K562 (cell line): ENCODE data around the gene BCAP31. TPM values are rescaled to one million over a fixed set of nuclear protein-coding genes. Genes with fewer than 3 reads are reported as not detected.

Experiments
- ATAC-seq: fragments of 200-7000 bp; cut with Tn5 transposase; 3 replicates; pipeline ENCODE4 v1.9.1; 2020; ENCODE audit warnings: moderate library complexity
- BruUV-seq: library from RNA; stranded (reverse); fragments of 400-500 nt; replicated peaks from 2 replicates; lab custom pipeline; 2021; lab: Mats Ljungman, UMichigan
- CTCF ChIA-PET: fragments of 300-600 bp; formaldehyde crosslinking; extraction: SDS; loops from one replicate; lab custom pipeline; 2021; ENCODE audit warnings: low intra/inter-chr PET ratio; lab: Yijun Ruan, JAX
- POLR2A ChIA-PET: fragments of 300-600, 350-650 bp; sonication (Branson Sonifier 250); formaldehyde crosslinking; extraction: SDS; loops from one replicate; lab custom pipeline; 2021; ENCODE audit warnings: antibody characterized with exemption, inconsistent platforms; lab: Yijun Ruan, JAX
- DNase-seq, 4 experiments: peaks; one replicate each; pipeline versions ENCODE4 v3.0.0 to v3.0.0-alpha.2; 2011 to 2018; ENCODE audit warnings: low spot score in 3 of 4, mixed read lengths in 3 of 4; ENCODE audit errors: extremely low read depth in 1 of 4
- FAIRE-seq: peaks from 2 replicates; lab custom pipeline; 2011; peaks lifted over from hg19 to GRCh38; lab: Jason Lieb, UNC
- H2AFZ ChIP-seq: 2 replicates; pipeline ENCODE4 v1.6.0; 2011; ENCODE audit warnings: low read depth, low read length, control low read depth, inconsistent platforms
- H3K27ac ChIP-seq: fragments of 200-600 bp; 3 replicates; pipeline ENCODE4 v1.8.0; 2011; ENCODE audit warnings: low read depth, mild to moderate bottlenecking, control low read depth, inconsistent platforms, low read length, moderate library complexity, mixed read lengths; ENCODE audit errors: extremely low read depth
- H3K27me3 ChIP-seq, 2 experiments: fragments of 300-600 bp in 1 of 2; 2 replicates in 1 of 2; 3 replicates in 1 of 2; pipeline versions ENCODE4 v1.6.0 to v1.8.0; 2011; ENCODE audit warnings: inconsistent platforms in 2 of 2, low read length in 2 of 2, mild to moderate bottlenecking in 1 of 2, mixed read lengths in 1 of 2, moderate library complexity in 1 of 2; ENCODE audit not compliant: control insufficient read depth in 2 of 2, insufficient read depth in 2 of 2
- H3K36me3 ChIP-seq: fragments of 300-600 bp; 3 replicates; pipeline ENCODE4 v1.8.0; 2011; ENCODE audit warnings: mild to moderate bottlenecking, low read length, inconsistent platforms; ENCODE audit not compliant: control insufficient read depth, insufficient read depth
- H3K4me1 ChIP-seq, 2 experiments: fragments of 200-600 bp in 1 of 2; replicated peaks in 1 of 2; 2 replicates in 1 of 2; 3 replicates in 1 of 2; pipeline versions ENCODE4 v1.5.1 to v1.8.0; 2011; ENCODE audit warnings: inconsistent platforms in 2 of 2, low read length in 2 of 2, mild to moderate bottlenecking in 1 of 2, mixed read lengths in 1 of 2, moderate library complexity in 1 of 2; ENCODE audit not compliant: control insufficient read depth in 2 of 2, insufficient read depth in 2 of 2
- H3K4me2 ChIP-seq: 2 replicates; pipeline ENCODE4 v1.6.1; 2011; ENCODE audit warnings: low read length, control low read depth, inconsistent platforms, mixed read lengths; ENCODE audit not compliant: insufficient read depth
- H3K4me3 ChIP-seq: fragments of 200-600 bp; sonication (generic), shearing (Covaris generic); 2 replicates; pipeline ENCODE4 v1.5.1; 2016; ENCODE audit warnings: control low read depth, inconsistent platforms
- H3K79me2 ChIP-seq: fragments of 200-600 bp; 3 replicates; pipeline ENCODE4 v1.8.0; 2011; ENCODE audit warnings: low read length, inconsistent platforms; ENCODE audit not compliant: control insufficient read depth, insufficient read depth
- H3K9ac ChIP-seq, 2 experiments: 2 replicates each; pipeline versions ENCODE4 v1.6.0 to v1.6.1; 2011; ENCODE audit warnings: low read depth in 2 of 2, low read length in 2 of 2, control low read depth in 1 of 2, inconsistent platforms in 1 of 2, mild to moderate bottlenecking in 1 of 2, mixed read lengths in 1 of 2; ENCODE audit not compliant: insufficient read depth in 1 of 2
- H3K9me1 ChIP-seq: one replicate; pipeline ENCODE4 v1.6.0; 2011; ENCODE audit warnings: inconsistent platforms, mild to moderate bottlenecking, low read length, moderate library complexity; ENCODE audit not compliant: control insufficient read depth, insufficient read depth
- H3K9me3 ChIP-seq: replicated peaks from 2 replicates; pipeline ENCODE4 v1.5.1; 2011; ENCODE audit warnings: low read depth, low read length, inconsistent platforms; ENCODE audit not compliant: control insufficient read depth, insufficient read depth
- H4K20me1 ChIP-seq: replicated peaks from 2 replicates; pipeline ENCODE4 v1.6.1; 2011; ENCODE audit warnings: low read length, inconsistent platforms, mixed read lengths; ENCODE audit not compliant: control insufficient read depth, insufficient read depth
- BRD9 ChIP-seq: fragments of 450-650 bp; IDR thresholded peaks from 2 replicates; pipeline ENCODE4 v1.6.1; 2018; ENCODE audit warnings: low read depth; ENCODE audit not compliant: partially characterized antibody
- CBX1 ChIP-seq: sonication (generic); IDR thresholded peaks from 2 replicates; pipeline ENCODE4 v1.6.1; 2016; ENCODE audit warnings: antibody characterized with exemption, low read depth, mild to moderate bottlenecking
- EGR1 ChIP-seq: fragments of 450-650 bp; conservative IDR thresholded peaks from 2 replicates; pipeline ENCODE4 v1.6.1; 2017; ENCODE audit warnings: mild to moderate bottlenecking
- ETS1 ChIP-seq: conservative IDR thresholded peaks from 2 replicates; pipeline ENCODE4 v1.6.1; 2011; ENCODE audit warnings: low read depth, mild to moderate bottlenecking, low read length; ENCODE audit not compliant: control insufficient read depth
- HNRNPH1 ChIP-seq: fragments of 200-400 bp; formaldehyde crosslinking; optimal IDR thresholded peaks from 2 replicates; pipeline ENCODE3; 2017; ENCODE audit warnings: low read depth, mild to moderate bottlenecking, low read length, moderate library complexity
- IRF1 ChIP-seq: sonication (generic); formaldehyde crosslinking; IDR thresholded peaks from 2 replicates; pipeline ENCODE4 v1.8.0; 2022; ENCODE audit warnings: missing genetic modification reagents, mild to moderate bottlenecking, borderline replicate concordance
- KAT7 ChIP-seq: sonication (generic); formaldehyde crosslinking; IDR thresholded peaks from 2 replicates; pipeline ENCODE4 v1.8.0; 2022; ENCODE audit warnings: missing genetic modification reagents, mild to moderate bottlenecking, borderline replicate concordance
- NBN ChIP-seq: fragments of 450-650 bp; IDR thresholded peaks from 2 replicates; pipeline ENCODE4 v1.6.1; 2016; ENCODE audit warnings: low read depth, mild to moderate bottlenecking
- POLR2A ChIP-seq: fragments of 450-650 bp; conservative IDR thresholded peaks from 2 replicates; pipeline ENCODE4 v1.6.1; 2016
- SMARCC2 ChIP-seq: fragments of 450-650 bp; IDR thresholded peaks from 2 replicates; pipeline ENCODE4 v1.6.1; 2017; ENCODE audit warnings: antibody characterized with exemption, moderate library complexity, mild to moderate bottlenecking, low read depth
- TRIM28 ChIP-seq: fragments of 450-650 bp; IDR thresholded peaks from 2 replicates; pipeline ENCODE4 v1.6.1; 2017
- ZBTB34 ChIP-seq: fragments of 250-450 bp; sonication (Bioruptor Pico); IDR thresholded peaks from 2 replicates; pipeline ENCODE4 v1.8.0; 2021; ENCODE audit warnings: mild to moderate bottlenecking, moderate library complexity
- ZNF717 ChIP-seq: fragments of 250-450 bp; sonication (Bioruptor Pico); IDR thresholded peaks from 2 replicates; pipeline ENCODE4 v1.5.0; 2021
- WGBS: fragments of 100-300 bp; shearing (Covaris generic); methylation state at CpG from one replicate; pipeline ENCODE4 v1.1.6; 2016; ENCODE audit warnings: low coverage, mixed read lengths; ENCODE audit not compliant: insufficient coverage; ENCODE audit errors: missing lambda C conversion rate; 5-methylcytosine and 5-hydroxymethylcytosine counted together
- in situ Hi-C: fragments of 300-500 bp; cut with MboI; formaldehyde crosslinking; loops from 4 replicates; pipeline ENCODE4 v1.15.0; 2018; ENCODE audit warnings: inconsistent platforms, mixed read lengths
- intact Hi-C: fragments of 100-400 bp; cut with micrococcal nuclease; formaldehyde crosslinking; loops from 2 replicates; pipeline ENCODE4 v1.14.2; 2022
- polyA plus RNA-seq, 8 experiments: library from polyadenylated mRNA; depleted of rRNA in 4 of 8; stranded (reverse) in 5 of 8; unstranded in 3 of 8; fragments of >200 nt; fragmentation: Nextera tagmentation in 2 of 8; fragmentation: Illumina TruSeq in 1 of 8; extraction: Ambion mirVana in 2 of 8; extraction: Trizol in 1 of 8; gene quantifications; 2 replicates each; pipeline versions ENCODE4 v1.2.1 to v1.2.3, GENCODE V29; 2011 to 2014; ENCODE audit warnings: inconsistent platforms in 1 of 8, missing spikeins in 1 of 8
- total RNA-seq, 7 experiments: library from RNA; depleted of rRNA in 6 of 7; stranded (reverse); fragments of >200 nt in 6 of 7; fragmentation: Illumina TruSeq in 2 of 7; extraction: Trizol in 2 of 7; gene quantifications; 2 replicates each; pipeline versions ENCODE4 v1.2.1 to v1.2.3, GENCODE V29; 2011 to 2021; ENCODE audit warnings: low replicate concordance in 1 of 7

Gene BCAP31
- total and polyA plus RNA-seq, 9 of the 15 experiments (the other 6 are each of a cell fraction or from before 2014, with no cell fraction given) = 156 to 683 (median 188) TPM

- no peak overlapping the region for H3K4me2 ChIP-seq
- FAIRE-seq (no peak), DNase-seq (no peak), ATAC-seq (no peak)
- H4K20me1 ChIP-seq = no peaks in the 10 kb centered on the region
- H2AFZ ChIP-seq = no peak overlapping the region
- no peaks in the 10 kb centered on the region for H3K36me3 ChIP-seq
- H3K79me2 ChIP-seq = peaks cover 14% of the 10 kb centered on the region
- no peak for TF ChIP-seq ZBTB34 (CRISPR knock-in tag)
- TF ChIP-seq CBX1 = no peak
- TF ChIP-seq SMARCC2 = no peak
- TF ChIP-seq ETS1 = no peak
- TF ChIP-seq NBN = no peak
- TF ChIP-seq EGR1 = no peak
- no peak for TF ChIP-seq HNRNPH1
- TF ChIP-seq POLR2A = no peak
- no peak for TF ChIP-seq ZNF717 (CRISPR knock-in tag)
- no peak for TF ChIP-seq TRIM28
- no peak for TF ChIP-seq IRF1 (CRISPR knock-in tag)
- no peak for TF ChIP-seq BRD9
- no peak for TF ChIP-seq KAT7 (CRISPR knock-in tag)
- 100% methylated on average over 1 of the region's 20 CpGs for WGBS
- BruUV-seq = no TSS peak
- intact Hi-C loops (loop anchor here (5.0 kb wide), 1 partner anchor 160 kb away; the partner anchor contains the start of gene ARHGAP4), in situ Hi-C loops (no loop called here)
- no peaks in the 10 kb centered on the region for H3K9me1 ChIP-seq
- H3K9me3 ChIP-seq = no peaks in the 10 kb centered on the region
- no peaks in the 10 kb centered on the region for H3K27me3 ChIP-seq
- H3K4me3 ChIP-seq = no peak overlapping the region
- no peak overlapping the region for H3K9ac ChIP-seq
- POLR2A ChIA-PET = no interaction called here
- CTCF ChIA-PET = no interaction called here
- H3K27ac ChIP-seq = no peak overlapping the region
- peaks cover 15 to 96% of the 10 kb centered on the region in 2 experiments for H3K4me1 ChIP-seq
Observed at GRCh38 chrX:153767674-153768055, 43.5 kb upstream of the BCAP31 start.
